PC-9 (cell line): ENCODE data around the gene LCA5.

Experiments
- CTCF ChIP-seq: fragments of 200-600 bp; sonication (generic); conservative IDR thresholded peaks from 2 replicates; pipeline ENCODE4 v1.6.1; 2017; ENCODE audit warnings: mixed run types, antibody characterized with exemption, mild to moderate bottlenecking, moderate library complexity
- EZH2 ChIP-seq: fragments of 200-600 bp; sonication (generic); IDR thresholded peaks from 2 replicates; pipeline ENCODE4 v1.8.0; 2017; ENCODE audit warnings: antibody characterized with exemption, low read depth

GRCh38 chr6:79494841-79495240 is 42.4 kb downstream of the LCA5 start:
- TF ChIP-seq CTCF (no peak), EZH2 (no peak)
